Neutrophil (primary cell): Measurements from ENCODE around the gene GNAQ.

ENCODE experiments used
- H3K27ac ChIP-seq: fragments of 200-600 bp; sonication (generic); 2 replicates; pipeline ENCODE4 v1.5.1; 2016; ENCODE audit warnings: mild to moderate bottlenecking, moderate library complexity
- H3K27me3 ChIP-seq: fragments of 200-600 bp; sonication (generic); 2 replicates; pipeline ENCODE4 v1.6.0; 2016; ENCODE audit warnings: mild to moderate bottlenecking
- H3K36me3 ChIP-seq: fragments of 200-600 bp; sonication (generic); 2 replicates; pipeline ENCODE4 v1.5.1; 2017
- H3K4me1 ChIP-seq, 2 experiments: fragments of 200-600 bp in 1 of 2; sonication (generic) in 1 of 2; 1 replicate in 1 of 2; 2 replicates in 1 of 2; pipeline versions ENCODE4 v1.5.1 to v1.6.1; 2013 to 2016; ENCODE audit warnings: low read depth in 1 of 2, low read length in 1 of 2, mild to moderate bottlenecking in 1 of 2, moderate library complexity in 1 of 2; ENCODE audit not compliant: control insufficient read depth in 1 of 2, insufficient read depth in 1 of 2
- H3K4me3 ChIP-seq, 2 experiments: fragments of 200-600 bp in 1 of 2; sonication (generic) in 1 of 2; 1 replicate in 1 of 2; 2 replicates in 1 of 2; pipeline ENCODE4 v1.5.1; 2013 to 2016; ENCODE audit warnings: low read depth in 1 of 2, low read length in 1 of 2, mild to moderate bottlenecking in 1 of 2, moderate library complexity in 1 of 2
- H3K9me3 ChIP-seq: fragments of 200-600 bp; sonication (generic); 2 replicates; pipeline ENCODE4 v1.5.1; 2016
- TF ChIP-seq, protein P1 (sequence below): fragments of 200-600 bp; sonication (generic); IDR thresholded peaks from 2 replicates; pipeline ENCODE4 v1.5.1; 2016; ENCODE audit warnings: antibody characterized with exemption

GNAQ gene

GRCh38 chr9:77926371-77926878, 105.2 kb downstream of the GNAQ start:
- H3K27ac ChIP-seq = peak overlapping the region; percentile 60
- H3K9me3 ChIP-seq = no peaks in the 10 kb centered on the region
- H3K4me1 ChIP-seq = peaks cover 44 to 50% of the 10 kb centered on the region in 2 experiments
- H3K4me3 ChIP-seq = no peak overlapping the region
- TF ChIP-seq, protein P1, sequence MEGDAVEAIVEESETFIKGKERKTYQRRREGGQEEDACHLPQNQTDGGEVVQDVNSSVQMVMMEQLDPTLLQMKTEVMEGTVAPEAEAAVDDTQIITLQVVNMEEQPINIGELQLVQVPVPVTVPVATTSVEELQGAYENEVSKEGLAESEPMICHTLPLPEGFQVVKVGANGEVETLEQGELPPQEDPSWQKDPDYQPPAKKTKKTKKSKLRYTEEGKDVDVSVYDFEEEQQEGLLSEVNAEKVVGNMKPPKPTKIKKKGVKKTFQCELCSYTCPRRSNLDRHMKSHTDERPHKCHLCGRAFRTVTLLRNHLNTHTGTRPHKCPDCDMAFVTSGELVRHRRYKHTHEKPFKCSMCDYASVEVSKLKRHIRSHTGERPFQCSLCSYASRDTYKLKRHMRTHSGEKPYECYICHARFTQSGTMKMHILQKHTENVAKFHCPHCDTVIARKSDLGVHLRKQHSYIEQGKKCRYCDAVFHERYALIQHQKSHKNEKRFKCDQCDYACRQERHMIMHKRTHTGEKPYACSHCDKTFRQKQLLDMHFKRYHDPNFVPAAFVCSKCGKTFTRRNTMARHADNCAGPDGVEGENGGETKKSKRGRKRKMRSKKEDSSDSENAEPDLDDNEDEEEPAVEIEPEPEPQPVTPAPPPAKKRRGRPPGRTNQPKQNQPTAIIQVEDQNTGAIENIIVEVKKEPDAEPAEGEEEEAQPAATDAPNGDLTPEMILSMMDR = no peak
- no peaks in the 10 kb centered on the region for H3K27me3 ChIP-seq
- peaks cover 5% of the 10 kb centered on the region for H3K36me3 ChIP-seq

- TF ChIP-seq, protein P1 = no peak
- no peak overlapping the region for H3K27ac ChIP-seq
- no peak overlapping the region for H3K4me3 ChIP-seq
- H3K4me1 ChIP-seq = peaks cover 45 to 53% of the 10 kb centered on the region in 2 experiments
- no peaks in the 10 kb centered on the region for H3K9me3 ChIP-seq
- no peaks in the 10 kb centered on the region for H3K27me3 ChIP-seq
- peaks cover 27% of the 10 kb centered on the region for H3K36me3 ChIP-seq
These were observed 109.0 kb downstream of the GNAQ start for GRCh38 chr9:77922591-77922990.

DNA sequence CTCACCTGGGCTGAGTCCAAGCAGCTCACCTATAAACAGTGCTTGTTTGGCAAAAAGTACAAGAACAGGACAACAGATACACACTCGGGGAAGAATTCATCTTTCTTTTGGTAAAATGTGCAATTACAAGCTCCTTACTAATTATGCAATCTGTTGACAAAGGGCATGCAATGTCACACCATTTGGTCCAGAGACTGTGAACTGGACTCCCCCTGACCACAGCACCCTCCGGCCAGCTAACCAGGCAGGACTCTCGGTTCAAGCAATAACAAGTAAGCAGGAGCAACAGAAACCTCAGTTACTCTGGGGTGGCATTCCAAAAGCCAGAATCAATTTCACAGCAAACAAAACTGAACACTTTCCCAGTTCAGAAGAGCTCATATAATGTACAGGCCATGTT, 113.8 kb downstream of the GNAQ start:
- no peaks in the 10 kb centered on the region for H3K27me3 ChIP-seq
- TF ChIP-seq, protein P1 = no peak
- H3K27ac ChIP-seq = peak overlapping the region; percentile 44
- H3K36me3 ChIP-seq = peaks cover 27% of the 10 kb centered on the region
- H3K9me3 ChIP-seq = no peaks in the 10 kb centered on the region
- H3K4me3 ChIP-seq = no peak overlapping the region
- H3K4me1 ChIP-seq = peaks cover 26 to 30% of the 10 kb centered on the region in 2 experiments

DNA sequence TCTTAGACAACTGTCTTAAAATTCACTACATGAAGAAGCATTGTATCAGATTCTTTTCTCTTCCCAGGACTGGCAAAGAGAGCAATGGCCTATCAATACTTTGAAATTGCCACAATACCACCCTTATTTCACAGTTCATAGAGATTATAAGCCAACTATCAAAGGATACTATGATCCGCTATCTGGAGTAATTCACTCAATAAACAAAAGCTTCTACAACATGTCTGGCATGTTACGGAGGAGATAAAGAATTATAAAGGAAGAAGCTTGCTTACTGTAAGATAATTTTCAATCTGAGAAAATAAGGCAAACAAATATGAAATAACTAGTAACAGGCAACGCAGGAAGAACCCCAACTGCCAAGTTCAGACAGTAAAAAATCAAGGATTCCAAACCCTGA, 114.8 kb downstream of the GNAQ start:
- H3K4me3 ChIP-seq = no peak overlapping the region
- H3K27me3 ChIP-seq = no peaks in the 10 kb centered on the region
- no peaks in the 10 kb centered on the region for H3K9me3 ChIP-seq
- TF ChIP-seq, protein P1 = no peak
- peak overlapping the region; percentile 38 for H3K27ac ChIP-seq
- H3K36me3 ChIP-seq = peaks cover 27% of the 10 kb centered on the region
- H3K4me1 ChIP-seq = peaks cover 36 to 40% of the 10 kb centered on the region in 2 experiments

- no peaks in the 10 kb centered on the region for H3K9me3 ChIP-seq
These were observed 115.2 kb downstream of the GNAQ start for GRCh38 chr9:77916410-77916819.

More at GRCh38 chr9:77916410-77916819, 115.2 kb downstream of the GNAQ start:
- Histone ChIP-seq H3K36me3 (peaks cover 27% of the 10 kb centered on the region), H3K27me3 (no peaks in the 10 kb centered on the region), H3K4me1 (peaks cover 40 to 44% of the 10 kb centered on the region in 2 experiments), H3K27ac (peak overlapping the region; percentile 38), H3K4me3 (no peak overlapping the region)
- TF ChIP-seq, protein P1 = no peak
